Activated naive CD8-positive, alpha-beta T cell treated with anti-CD3 and anti-CD28 coated beads for 36 hours (primary cell): ENCODE data around the gene PHF21A. TPM values are rescaled to one million over a fixed set of nuclear protein-coding genes. Genes with fewer than 3 reads are reported as not detected.

ENCODE experiments used
- DNase-seq: peaks from one replicate; pipeline ENCODE4 v3.0.0; 2021
- H3K27ac Mint-ChIP-seq: one replicate; pipeline ENCODE4 v1.8.0; 2022; ENCODE audit warnings: mild to moderate bottlenecking, moderate library complexity, mixed read lengths
- H3K27me3 Mint-ChIP-seq: one replicate; pipeline ENCODE4 v1.8.0; 2022; ENCODE audit warnings: mild to moderate bottlenecking, mixed read lengths
- H3K36me3 Mint-ChIP-seq: one replicate; pipeline ENCODE4 v1.8.0; 2021; ENCODE audit warnings: mild to moderate bottlenecking, mixed read lengths
- H3K4me1 Mint-ChIP-seq: one replicate; pipeline ENCODE4 v1.8.0; 2021; ENCODE audit warnings: mixed read lengths
- H3K4me3 Mint-ChIP-seq: one replicate; pipeline ENCODE4 v1.8.0; 2022; ENCODE audit warnings: mild to moderate bottlenecking, moderate library complexity, mixed read lengths
- H3K9me3 Mint-ChIP-seq: one replicate; pipeline ENCODE4 v1.8.0; 2022; ENCODE audit warnings: mixed read lengths
- total RNA-seq, 2 experiments: library from RNA; stranded (reverse); gene quantifications; one replicate each; pipeline ENCODE4 v1.2.3, GENCODE V29; 2021

PHF21A gene
- total RNA-seq, 2 experiments from 2014 or later: 24.8 to 29.7 TPM

DNA sequence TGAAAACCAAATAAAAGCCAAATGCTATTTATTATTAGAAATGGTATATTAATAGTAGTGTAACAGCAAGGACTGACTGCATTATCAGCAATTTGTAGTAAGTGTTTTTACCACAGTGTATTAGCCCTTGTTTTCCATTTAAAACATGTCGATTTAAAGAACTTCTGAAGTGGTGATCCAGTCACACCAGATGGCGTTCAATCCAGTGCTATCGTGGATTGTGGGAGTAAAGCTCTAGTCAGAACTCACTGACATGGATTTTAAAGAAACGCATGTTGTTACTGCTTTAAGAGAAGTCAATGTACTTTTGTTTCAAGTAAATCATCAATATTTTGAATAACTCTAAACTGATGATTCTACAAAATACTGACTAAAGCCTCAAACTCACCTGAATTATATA, 147.7 kb downstream of the PHF21A start:
- Mint-ChIP-seq H3K27me3 (no peaks in the 10 kb centered on the region), H3K27ac (no peak overlapping the region), H3K4me3 (no peak overlapping the region), H3K36me3 (peaks cover 4% of the 10 kb centered on the region), H3K9me3 (no peaks in the 10 kb centered on the region), H3K4me1 (no peaks in the 10 kb centered on the region)
- DNase-seq: no peak

- H3K4me3 Mint-ChIP-seq: no peak overlapping the region
- H3K27me3 Mint-ChIP-seq: no peaks in the 10 kb centered on the region
- DNase-seq: no peak
- no peaks in the 10 kb centered on the region for H3K36me3 Mint-ChIP-seq
- no peak overlapping the region for H3K27ac Mint-ChIP-seq
- no peaks in the 10 kb centered on the region for H3K4me1 Mint-ChIP-seq
- no peaks in the 10 kb centered on the region for H3K9me3 Mint-ChIP-seq
These were observed 152.4 kb downstream of the PHF21A start for GRCh38 chr11:45968901-45969300.

- Mint-ChIP-seq H3K4me3 (no peak overlapping the region), H3K27me3 (no peaks in the 10 kb centered on the region), H3K27ac (no peak overlapping the region), H3K4me1 (no peaks in the 10 kb centered on the region), H3K36me3 (no peaks in the 10 kb centered on the region), H3K9me3 (no peaks in the 10 kb centered on the region)
- no peak for DNase-seq
These were observed 153.7 kb downstream of the PHF21A start for GRCh38 chr11:45967506-45967905.

DNA sequence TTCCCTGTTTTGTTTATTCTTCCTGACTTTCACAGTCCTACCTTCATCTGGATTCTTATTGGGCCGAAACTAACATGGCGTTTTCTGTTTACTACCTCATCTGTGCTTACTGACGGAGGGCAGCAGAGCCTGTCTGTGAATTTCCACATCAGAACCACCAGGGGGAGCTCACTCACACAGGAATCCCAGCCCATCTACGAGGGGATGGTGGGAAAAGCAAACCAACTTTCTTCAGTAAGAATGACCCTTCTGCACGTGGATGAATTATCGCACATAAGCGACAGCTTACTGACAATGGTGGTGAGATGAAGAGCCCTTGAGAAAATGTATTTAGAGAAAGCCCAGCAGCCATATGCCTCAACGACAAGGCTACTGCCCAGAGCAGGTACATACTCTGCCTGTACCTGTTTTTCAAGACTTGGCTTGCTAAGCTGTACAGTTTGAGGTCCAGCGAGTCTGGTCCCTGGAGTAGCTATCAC, 156.3 kb downstream of the PHF21A start:
- no peaks in the 10 kb centered on the region for H3K9me3 Mint-ChIP-seq
- no peak overlapping the region for H3K27ac Mint-ChIP-seq
- H3K27me3 Mint-ChIP-seq: no peaks in the 10 kb centered on the region
- no peaks in the 10 kb centered on the region for H3K4me1 Mint-ChIP-seq
- peak; percentile 46 for DNase-seq
- no peaks in the 10 kb centered on the region for H3K36me3 Mint-ChIP-seq
- no peak overlapping the region for H3K4me3 Mint-ChIP-seq

GRCh38 chr11:45961751-45962240, 159.5 kb downstream of the PHF21A start:
- no peaks in the 10 kb centered on the region for H3K9me3 Mint-ChIP-seq
- no peaks in the 10 kb centered on the region for H3K4me1 Mint-ChIP-seq
- H3K27ac Mint-ChIP-seq: no peak overlapping the region
- peaks cover 10% of the 10 kb centered on the region for H3K36me3 Mint-ChIP-seq
- no peaks in the 10 kb centered on the region for H3K27me3 Mint-ChIP-seq
- no peak overlapping the region for H3K4me3 Mint-ChIP-seq
- no peak for DNase-seq

- Mint-ChIP-seq H3K4me1 (no peaks in the 10 kb centered on the region), H3K36me3 (peaks cover 12% of the 10 kb centered on the region)
These were observed 160.7 kb downstream of the PHF21A start for GRCh38 chr11:45960387-45961095.

GRCh38 chr11:45959851-45960250, 161.4 kb downstream of the PHF21A start:
- Mint-ChIP-seq H3K4me1 (no peaks in the 10 kb centered on the region), H3K27me3 (no peaks in the 10 kb centered on the region), H3K36me3 (peaks cover 15% of the 10 kb centered on the region), H3K9me3 (no peaks in the 10 kb centered on the region), H3K4me3 (no peak overlapping the region), H3K27ac (no peak overlapping the region)
- no peak for DNase-seq

More at GRCh38 chr11:45960387-45961095, 160.7 kb downstream of the PHF21A start:
- no peak overlapping the region for H3K4me3 Mint-ChIP-seq
- no peak overlapping the region for H3K27ac Mint-ChIP-seq
- no peaks in the 10 kb centered on the region for H3K27me3 Mint-ChIP-seq
- H3K9me3 Mint-ChIP-seq: no peaks in the 10 kb centered on the region
- DNase-seq: no peak

GRCh38 chr11:45949992-45950407, 171.3 kb downstream of the PHF21A start:
- no peak overlapping the region for H3K27ac Mint-ChIP-seq
- peaks cover 4% of the 10 kb centered on the region for H3K36me3 Mint-ChIP-seq
- no peaks in the 10 kb centered on the region for H3K9me3 Mint-ChIP-seq

DNA sequence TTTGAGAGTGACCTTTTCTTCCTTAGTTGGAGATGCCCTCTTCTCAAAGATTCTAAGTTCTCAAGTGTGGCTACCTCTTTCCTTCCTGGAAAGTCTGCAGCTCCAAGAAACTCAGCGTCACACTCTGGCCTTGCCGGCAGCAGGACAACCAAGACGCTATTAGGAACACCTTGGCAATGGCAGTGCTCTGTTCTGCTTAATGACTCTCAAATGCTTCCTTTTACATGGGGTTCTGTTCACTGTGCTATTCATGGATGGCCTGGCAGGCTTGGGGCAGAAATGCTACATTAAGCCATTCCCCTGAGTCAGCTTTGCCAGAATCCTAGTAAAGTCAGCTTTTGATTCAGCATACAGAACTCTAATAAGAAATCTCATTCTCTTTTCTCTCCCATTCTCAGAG, 172.9 kb downstream of the PHF21A start:
- H3K27me3 Mint-ChIP-seq: no peaks in the 10 kb centered on the region
- no peaks in the 10 kb centered on the region for H3K9me3 Mint-ChIP-seq
- H3K27ac Mint-ChIP-seq: no peak overlapping the region
- H3K4me1 Mint-ChIP-seq: no peaks in the 10 kb centered on the region
- no peak for DNase-seq
- no peak overlapping the region for H3K4me3 Mint-ChIP-seq
- peaks cover 4% of the 10 kb centered on the region for H3K36me3 Mint-ChIP-seq

More at GRCh38 chr11:45949992-45950407, 171.3 kb downstream of the PHF21A start:
- no peak for DNase-seq
- Mint-ChIP-seq H3K27me3 (no peaks in the 10 kb centered on the region), H3K4me1 (no peaks in the 10 kb centered on the region), H3K4me3 (no peak overlapping the region)

- DNase-seq: no peak
- no peaks in the 10 kb centered on the region for H3K4me1 Mint-ChIP-seq
These were observed 173.4 kb downstream of the PHF21A start for GRCh38 chr11:45947885-45948284.

DNA sequence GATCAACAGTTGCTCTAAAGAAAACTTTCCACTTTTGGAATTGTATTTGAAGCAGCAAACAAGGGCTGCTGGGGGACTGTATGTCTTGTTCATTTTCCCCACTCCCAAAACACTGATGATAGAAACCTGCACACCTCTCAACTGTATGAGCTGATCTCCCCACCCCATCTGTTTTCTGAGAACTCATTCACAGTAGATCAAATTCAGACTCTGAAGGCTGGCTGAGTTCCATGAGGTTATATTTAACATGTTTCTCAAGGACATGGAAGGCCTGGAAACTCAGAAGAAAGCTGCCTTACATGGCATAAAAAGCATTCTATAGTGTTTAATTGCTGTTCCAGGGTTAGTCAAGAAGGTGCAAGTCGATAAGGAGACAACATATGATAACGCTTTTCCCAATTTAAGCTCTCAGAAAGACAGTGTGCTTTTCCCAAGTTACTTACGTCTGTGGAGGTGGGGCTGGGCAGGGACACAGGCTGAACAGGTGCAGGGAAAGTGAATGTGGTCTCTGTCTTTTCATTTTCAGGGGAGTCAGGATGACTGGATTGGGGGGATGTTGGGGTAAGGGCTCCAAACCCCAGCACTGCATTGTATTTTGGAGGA, 175.8 kb downstream of the PHF21A start:
- H3K36me3 Mint-ChIP-seq: peaks cover 4% of the 10 kb centered on the region
- no peak for DNase-seq
- H3K9me3 Mint-ChIP-seq: no peaks in the 10 kb centered on the region
- no peak overlapping the region for H3K27ac Mint-ChIP-seq
- H3K4me1 Mint-ChIP-seq: no peaks in the 10 kb centered on the region
- no peaks in the 10 kb centered on the region for H3K27me3 Mint-ChIP-seq
- H3K4me3 Mint-ChIP-seq: no peak overlapping the region

More at GRCh38 chr11:45947885-45948284, 173.4 kb downstream of the PHF21A start:
- Mint-ChIP-seq H3K36me3 (peaks cover 4% of the 10 kb centered on the region), H3K9me3 (no peaks in the 10 kb centered on the region), H3K4me3 (no peak overlapping the region), H3K27ac (no peak overlapping the region), H3K27me3 (no peaks in the 10 kb centered on the region)

- no peaks in the 10 kb centered on the region for H3K4me1 Mint-ChIP-seq
- no peak overlapping the region for H3K4me3 Mint-ChIP-seq
- peaks cover 4% of the 10 kb centered on the region for H3K36me3 Mint-ChIP-seq
- H3K9me3 Mint-ChIP-seq: no peaks in the 10 kb centered on the region
- H3K27me3 Mint-ChIP-seq: no peaks in the 10 kb centered on the region
- no peak for DNase-seq
- H3K27ac Mint-ChIP-seq: no peak overlapping the region
These were observed 178.9 kb downstream of the PHF21A start for GRCh38 chr11:45942381-45942780.

DNA sequence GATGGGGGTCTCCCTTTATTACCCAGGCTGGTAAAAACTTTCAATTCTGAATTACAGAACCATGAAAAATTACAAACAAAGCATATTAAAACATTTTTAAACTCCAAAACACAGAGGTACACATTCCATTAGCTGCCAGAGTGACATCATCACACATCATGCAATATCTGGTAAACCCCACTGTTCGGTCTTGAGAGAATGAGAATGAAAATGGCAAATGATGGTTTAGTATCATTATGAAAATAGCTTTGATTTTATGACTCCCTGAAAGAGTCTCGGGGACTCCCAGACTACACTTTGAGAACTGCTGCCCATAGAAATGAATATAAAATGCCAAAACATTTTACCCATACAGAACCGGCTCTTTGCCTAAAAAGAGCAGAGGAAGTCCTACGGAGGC, 180.0 kb downstream of the PHF21A start:
- H3K27ac Mint-ChIP-seq: no peak overlapping the region
- H3K4me1 Mint-ChIP-seq: no peaks in the 10 kb centered on the region
- no peak overlapping the region for H3K4me3 Mint-ChIP-seq
- no peaks in the 10 kb centered on the region for H3K27me3 Mint-ChIP-seq
- peaks cover 4% of the 10 kb centered on the region for H3K36me3 Mint-ChIP-seq
- no peak for DNase-seq
- no peaks in the 10 kb centered on the region for H3K9me3 Mint-ChIP-seq

- Mint-ChIP-seq H3K36me3 (no peaks in the 10 kb centered on the region), H3K9me3 (no peaks in the 10 kb centered on the region), H3K4me3 (no peak overlapping the region), H3K4me1 (no peaks in the 10 kb centered on the region), H3K27me3 (no peaks in the 10 kb centered on the region), H3K27ac (no peak overlapping the region)
- DNase-seq: no peak
These were observed 181.4 kb downstream of the PHF21A start for GRCh38 chr11:45939836-45940235.

- Mint-ChIP-seq H3K27ac (no peak overlapping the region), H3K27me3 (no peaks in the 10 kb centered on the region), H3K4me1 (no peaks in the 10 kb centered on the region), H3K36me3 (no peaks in the 10 kb centered on the region), H3K9me3 (no peaks in the 10 kb centered on the region), H3K4me3 (no peak overlapping the region)
- no peak for DNase-seq
These were observed 183.3 kb downstream of the PHF21A start for GRCh38 chr11:45937916-45938315.
